ENCODE measurements around the gene MSI2.
"Not testable (repeated sequence)": the region's sequence is repeated elsewhere in the genome, so short reads cannot be mapped to it uniquely, and the experiment has no call there.

Gene MSI2

DNA sequence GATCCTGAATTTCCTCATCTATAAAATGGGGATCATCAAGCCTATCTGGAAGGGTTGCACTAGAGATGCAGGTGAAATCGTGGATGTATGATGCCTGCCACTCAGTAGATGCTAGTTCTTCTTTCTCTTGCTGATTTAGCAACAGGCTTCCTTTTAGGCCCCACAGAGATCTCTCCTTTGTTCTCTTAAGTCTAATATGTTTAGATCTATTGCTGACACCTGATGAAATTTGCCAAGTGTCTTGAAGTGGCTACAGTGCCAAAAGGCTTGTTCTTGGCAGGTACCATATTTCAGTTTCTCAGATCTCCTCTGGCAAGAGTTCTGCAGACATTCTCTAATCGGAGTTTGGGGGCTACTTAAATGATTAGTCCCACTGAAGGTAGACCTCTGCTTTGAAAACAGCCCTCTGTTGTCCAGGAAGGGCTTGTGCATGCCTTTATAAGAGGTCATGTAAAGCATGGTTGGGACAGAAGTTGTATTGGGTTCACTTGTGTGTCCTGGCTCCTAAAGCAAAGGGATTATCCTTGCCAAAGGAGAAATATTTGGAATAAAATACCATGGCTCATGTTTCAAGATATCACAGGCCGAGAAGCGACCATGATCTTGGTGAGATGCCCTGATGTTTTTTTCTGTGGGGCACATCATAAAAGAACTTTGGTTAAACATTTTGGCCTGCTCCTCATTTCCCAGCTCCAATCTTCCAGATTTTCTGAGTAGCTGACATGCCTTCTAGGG, 234.0 kb downstream of the MSI2 start:
- DNase-seq: no peak

GRCh38 chr17:57490890-57491289, 234.6 kb downstream of the MSI2 start:
- DNase-seq: no peak

- no peak for DNase-seq
These were observed 236.8 kb downstream of the MSI2 start for GRCh38 chr17:57493171-57493570.

DNA sequence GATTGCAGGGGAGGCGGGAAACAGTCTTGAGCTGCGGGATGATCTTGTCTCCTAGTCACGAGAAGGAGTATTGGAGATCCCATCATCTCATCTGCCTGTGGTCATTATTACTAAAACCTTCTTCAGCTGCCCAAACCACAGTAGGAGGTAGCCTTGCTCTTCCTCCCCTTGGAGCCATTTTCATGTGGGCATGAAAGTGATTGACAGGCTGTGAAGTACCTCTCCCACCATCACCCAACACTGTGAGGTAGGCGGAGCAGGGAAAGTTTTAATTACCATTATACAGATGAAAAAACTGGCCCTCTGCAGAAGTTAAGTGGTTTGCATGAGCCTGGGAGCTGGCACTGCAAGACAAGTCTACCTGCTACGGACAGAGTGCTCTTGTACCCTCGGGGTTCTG, 237.3 kb downstream of the MSI2 start:
- no peak for DNase-seq

DNA sequence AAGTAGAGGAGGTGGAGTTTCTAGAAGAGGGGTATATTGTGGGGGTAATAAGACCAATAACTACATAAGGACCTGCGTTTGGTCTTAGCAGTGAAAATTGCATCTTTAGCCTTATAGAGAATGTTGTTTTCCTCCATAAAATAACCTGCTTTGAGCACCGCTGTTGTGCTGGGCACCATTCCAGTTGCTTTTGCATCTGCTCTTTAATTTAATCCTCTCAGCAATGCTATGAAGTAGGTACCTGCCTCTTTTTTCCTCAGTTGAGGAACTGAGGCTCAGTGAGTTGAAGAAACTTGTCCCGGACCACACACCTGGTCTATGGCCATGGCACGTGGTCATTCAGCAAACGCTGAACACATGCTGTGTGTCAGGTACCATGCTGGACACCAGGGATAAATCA, 238.1 kb downstream of the MSI2 start:
- no peak for DNase-seq

DNA sequence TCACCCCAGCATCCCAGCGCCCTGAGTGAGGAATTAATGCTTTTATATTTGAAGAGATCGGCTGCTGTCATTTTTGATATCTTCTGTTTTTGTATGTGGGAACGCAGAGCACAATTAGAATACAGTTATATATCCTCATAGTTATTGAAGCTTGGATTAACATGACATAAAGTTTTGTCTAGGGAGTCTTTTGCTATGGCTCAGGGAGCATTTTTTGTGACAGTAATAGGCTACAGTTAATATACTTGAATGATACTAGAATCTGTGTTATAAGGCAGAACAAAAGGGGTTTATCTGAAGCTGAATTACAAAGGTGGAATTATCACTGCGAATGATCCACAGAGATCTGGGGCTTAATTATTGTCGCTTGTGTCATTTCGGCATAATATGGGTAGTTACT, 239.4 kb downstream of the MSI2 start:
- DNase-seq: no peak

DNA sequence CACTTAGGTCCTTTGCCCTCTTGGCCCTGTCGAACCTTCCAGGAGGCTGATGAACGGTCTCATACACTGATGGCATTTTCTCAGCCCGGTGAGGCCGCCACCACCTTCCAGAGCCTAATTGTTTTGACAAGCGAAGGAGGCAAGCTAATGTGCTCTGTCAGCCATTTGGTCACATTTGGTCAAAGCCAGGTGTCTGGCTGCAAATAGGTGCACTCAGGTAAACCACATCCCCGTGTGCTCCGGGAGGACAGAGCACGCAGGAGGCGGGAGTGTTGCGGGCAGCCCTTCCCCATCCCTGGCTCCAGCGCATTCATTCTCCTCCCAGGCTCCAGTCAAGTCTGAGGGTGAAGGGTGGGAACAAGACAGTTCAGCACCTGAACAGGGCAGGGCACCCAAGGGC, 240.1 kb downstream of the MSI2 start:
- DNase-seq: no peak

GRCh38 chr17:57498443-57498842, 242.1 kb downstream of the MSI2 start:
- DNase-seq: no peak

GRCh38 chr17:57499221-57499620, 242.9 kb downstream of the MSI2 start:
- DNase-seq: not testable (repeated sequence)

DNA sequence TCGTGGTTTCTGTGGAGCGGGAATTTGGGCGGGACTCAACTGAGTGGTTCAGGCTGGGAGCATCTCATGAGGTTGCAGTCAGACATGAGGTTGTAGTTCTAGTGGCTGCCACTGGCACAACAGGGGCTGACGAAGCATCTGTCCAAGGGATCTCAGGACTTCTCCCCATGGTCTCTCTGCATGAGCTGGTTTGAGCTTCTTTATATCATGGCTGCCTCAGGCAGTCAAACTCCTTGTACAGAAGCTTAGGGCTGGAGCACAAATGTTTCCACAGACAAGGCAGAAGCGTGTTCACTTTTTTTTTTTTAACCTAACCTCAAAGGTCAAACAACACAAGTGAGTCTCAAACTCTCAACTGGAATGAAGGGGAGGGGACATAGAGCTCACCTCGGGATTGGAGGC, 243.3 kb downstream of the MSI2 start:
- DNase-seq: no peak

DNA sequence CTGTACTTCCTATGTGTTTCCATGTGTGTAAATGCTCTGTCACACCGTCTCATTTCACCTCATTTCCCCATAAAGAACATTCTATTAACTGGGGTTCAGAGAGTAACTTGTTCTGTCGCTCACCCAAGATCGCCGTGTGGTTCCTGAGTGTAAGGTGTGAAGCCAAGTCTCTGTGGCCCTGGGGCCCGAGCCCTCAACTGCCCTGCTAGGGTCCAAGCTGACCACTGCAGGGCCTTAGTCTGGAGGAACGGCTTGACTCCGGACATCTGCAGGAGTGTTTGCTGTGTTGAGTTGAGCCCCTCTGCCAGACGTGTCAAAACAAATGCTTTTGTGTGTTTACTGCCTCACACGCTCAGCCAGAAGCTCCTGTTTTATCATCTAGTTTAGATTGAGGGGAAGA, 244.7 kb downstream of the MSI2 start:
- DNase-seq: no peak

- no peak for DNase-seq
These were observed 245.7 kb downstream of the MSI2 start for GRCh38 chr17:57502022-57502421.

DNA sequence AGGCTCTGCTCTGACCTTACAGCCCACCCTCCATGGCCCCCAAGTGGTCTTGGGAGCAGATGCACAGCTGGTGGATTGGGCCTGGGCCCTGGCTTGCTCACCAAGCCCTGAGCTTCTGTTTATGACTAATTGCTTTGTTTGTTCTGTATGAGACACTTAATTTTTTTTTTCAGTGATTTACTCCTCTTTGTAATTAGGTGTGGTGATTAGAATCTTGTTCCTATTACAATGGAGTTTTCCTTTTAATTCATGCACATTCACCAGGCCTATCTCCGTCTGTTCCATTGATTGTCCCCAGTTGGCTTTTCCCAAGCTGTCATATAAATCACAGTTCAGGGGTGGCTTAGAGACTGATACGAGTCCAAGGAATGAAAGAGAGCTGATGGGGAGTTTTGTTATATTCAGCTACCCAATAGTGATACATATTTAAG, 246.5 kb downstream of the MSI2 start:
- DNase-seq: no peak

- no peak for DNase-seq
These were observed 247.9 kb downstream of the MSI2 start for GRCh38 chr17:57504208-57504607.

- no peak for DNase-seq
These were observed 249.8 kb downstream of the MSI2 start for GRCh38 chr17:57505841-57506773.

DNA sequence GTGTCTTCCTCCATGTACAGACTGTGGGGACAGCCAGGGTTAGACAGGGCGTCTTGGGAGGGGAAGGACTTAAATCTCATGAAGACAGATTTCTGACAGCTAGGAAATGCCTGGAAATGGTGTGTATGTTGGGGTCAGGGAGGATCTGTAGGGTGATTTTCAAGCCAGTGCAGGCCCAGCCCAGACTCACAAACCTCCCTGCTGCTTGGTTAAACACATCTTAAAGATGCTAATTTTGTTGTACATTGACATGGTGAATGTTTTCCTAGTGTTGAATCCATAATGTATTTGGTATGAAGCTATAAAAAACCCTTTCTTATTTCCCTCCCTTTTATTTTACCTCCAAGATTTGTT, 250.4 kb downstream of the MSI2 start:
- no peak for DNase-seq

DNA sequence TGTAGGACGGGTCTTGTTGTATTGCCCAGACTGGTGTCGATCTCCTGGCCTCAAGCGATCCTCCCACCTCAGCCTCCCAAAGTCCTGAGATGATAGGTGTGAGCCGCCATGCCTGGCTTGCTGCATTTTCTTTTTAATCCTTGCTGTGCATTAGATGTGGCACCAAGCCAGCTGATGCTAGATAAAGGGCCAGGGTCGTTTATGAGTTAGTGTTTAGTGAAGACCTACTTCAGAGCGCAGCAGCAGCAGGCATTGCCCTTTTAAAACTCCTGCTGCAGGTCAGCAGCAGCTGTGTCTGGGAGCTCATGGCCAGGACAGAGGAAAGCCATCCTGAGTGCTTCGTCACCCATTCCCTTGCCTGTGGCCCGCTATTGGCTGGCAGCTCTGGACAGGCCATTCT, 251.5 kb downstream of the MSI2 start:
- DNase-seq: peak in 1 of 2 experiments; percentile 15

GRCh38 chr17:57508671-57509070, 252.3 kb downstream of the MSI2 start:
- DNase-seq: no peak

GRCh38 chr17:57511475-57512123, 255.3 kb downstream of the MSI2 start:
- DNase-seq: no peak

DNA sequence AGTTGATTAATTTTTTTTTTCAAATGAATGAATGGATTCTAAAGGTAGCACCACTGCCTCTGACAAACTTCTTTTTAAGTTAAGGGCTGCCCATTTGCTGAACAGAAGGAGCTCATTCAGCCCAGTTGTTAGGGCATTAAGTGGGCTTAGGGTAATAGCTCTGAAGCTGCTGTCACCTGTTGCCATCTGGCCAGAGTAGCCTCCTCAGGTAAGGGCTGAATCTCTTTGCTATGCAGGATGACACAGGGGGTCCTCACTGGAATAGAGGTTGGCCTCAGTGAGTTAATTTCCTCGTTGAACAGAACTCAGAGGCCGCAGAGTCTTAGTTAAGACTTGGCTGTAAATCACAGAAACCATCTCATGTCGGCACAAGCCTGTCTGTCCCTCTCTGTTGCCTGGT, 255.9 kb downstream of the MSI2 start:
- DNase-seq: no peak

GRCh38 chr17:57512691-57513090, 256.4 kb downstream of the MSI2 start:
- DNase-seq: no peak

DNA sequence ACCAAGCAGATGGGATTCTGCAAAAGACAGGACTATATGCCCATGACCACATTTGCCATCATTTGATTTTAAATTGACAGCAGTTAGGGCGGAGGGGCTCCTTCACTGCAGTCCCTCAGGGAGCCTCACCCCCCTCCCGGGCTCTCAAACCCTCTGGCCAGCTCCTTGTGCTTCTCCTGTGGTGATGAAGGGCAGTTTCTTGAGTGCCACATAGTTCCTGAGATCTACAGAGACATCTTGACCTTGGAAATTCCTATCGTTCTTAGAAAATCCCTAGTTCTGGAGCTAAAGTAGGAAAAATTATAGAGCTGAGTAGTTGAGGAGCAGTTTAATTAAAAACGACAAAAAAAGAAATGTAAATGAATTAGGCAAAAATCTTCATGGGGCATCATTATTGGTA, 257.2 kb downstream of the MSI2 start:
- DNase-seq: no peak

DNA sequence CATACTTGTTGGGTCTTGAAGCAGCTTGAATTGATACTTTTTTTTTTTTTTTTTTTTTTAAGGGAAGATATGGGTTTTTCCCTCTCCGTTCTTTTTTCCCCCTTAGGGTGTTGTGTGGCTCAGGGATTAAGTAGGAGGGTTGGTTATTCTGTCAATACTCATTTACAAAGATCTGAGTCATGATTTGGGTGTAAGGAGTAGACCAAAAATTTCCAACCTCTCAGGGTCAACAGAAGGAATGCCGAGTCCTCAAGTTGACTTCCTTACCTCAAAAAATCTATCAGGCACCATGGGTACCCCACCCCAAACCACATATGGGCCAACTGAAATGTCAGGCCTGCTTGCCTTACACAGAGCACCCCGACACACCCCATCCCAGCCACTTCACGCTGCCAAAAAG, 258.3 kb downstream of the MSI2 start:
- no peak for DNase-seq

All from NCI-H446 (cell line).